ENCODE data around the gene MOGAT3. TPM values are rescaled to one million over a fixed set of nuclear protein-coding genes. Genes with fewer than 3 reads are reported as not detected.
A peak's percentile ranks its signal among the peaks of the same experiment; 100 is the strongest.

Gene MOGAT3
- total and polyA plus RNA-seq, 9 of the 15 experiments (the other 6 are each of a cell fraction or from before 2014, with no cell fraction given) = 0.07 to 0.17 (median 0.13) TPM; not detected in 6

GRCh38 chr7:101245147-101245668 is 44.4 kb upstream of the MOGAT3 start (continued):
- TF ChIP-seq DEAF1 (CRISPR knock-in tag; IDR thresholded peaks at IDR 0.05) (no peak), KDM4B (IDR thresholded peaks at IDR 0.05; ENCODE audit: borderline replicate concordance in 2 of 2, low read depth in 1 of 2) (no peak), ZBTB34 (CRISPR knock-in tag; IDR thresholded peaks at IDR 0.05) (no peak), TEAD2 (tag; IDR thresholded peaks at IDR 0.05) (no peak), JUNB (CRISPR knock-in tag; conservative IDR thresholded peaks at IDR 0.05) (no peak), TOE1 (IDR thresholded peaks at IDR 0.05; ENCODE audit: borderline replicate concordance) (peak; percentile 73; the same call in 1 of the 2 replicates), TOE1 (CRISPR knock-in tag; IDR thresholded peaks at IDR 0.05; ENCODE audit: borderline replicate concordance, low read depth) (no peak), XRCC3 (IDR thresholded peaks at IDR 0.05) (no peak), PTBP1 (IDR thresholded peaks at IDR 0.05; ENCODE audit: low read depth, low read length) (0 out of 2 replicates have a peak, but pooled peaks have one; percentile 20), ZBTB9 (CRISPR knock-in tag; IDR thresholded peaks at IDR 0.05) (no peak), JUND (IDR thresholded peaks at IDR 0.05; ENCODE audit: borderline replicate concordance, low read depth, low read length) (no peak), JUND (tag; IDR thresholded peaks at IDR 0.05; ENCODE audit: borderline replicate concordance, low read depth, low read length) (no peak), TEAD4 (IDR thresholded peaks at IDR 0.05; ENCODE audit: low read length) (0 out of 2 replicates have a peak, but pooled peaks have one; percentile 4), TEAD4 (CRISPR knock-in tag; IDR thresholded peaks at IDR 0.05; ENCODE audit: borderline replicate concordance) (no peak), ERF (CRISPR knock-in tag; IDR thresholded peaks at IDR 0.05) (no peak), SMAD3 (CRISPR knock-in tag; conservative IDR thresholded peaks at IDR 0.05) (no peak), ZNF431 (CRISPR knock-in tag; IDR thresholded peaks at IDR 0.05) (no peak), TEAD1 (CRISPR knock-in tag; IDR thresholded peaks at IDR 0.05) (no peak), NFE2L1 (tag; IDR thresholded peaks at IDR 0.05; ENCODE audit: borderline replicate concordance, low read depth) (no peak), ZNF316 (IDR thresholded peaks at IDR 0.05) (no peak), KLF16 (IDR thresholded peaks at IDR 0.05) (no peak), CBX1 (IDR thresholded peaks at IDR 0.05; ENCODE audit: low read depth) (no peak), ZEB2 (IDR thresholded peaks at IDR 0.05) (no peak), CBFA2T2 (conservative IDR thresholded peaks at IDR 0.05) (peak; percentile 49)

Data from K562 (cell line).